Occipital lobe (tissue), 2 donors: ENCODE data around the gene LBX1. TPM values are rescaled to one million over a fixed set of nuclear protein-coding genes. Genes with fewer than 3 reads are reported as not detected.

Source experiments
- DNase-seq: peaks from one replicate; lab custom pipeline; 2025; lab: John Stamatoyannopoulos, UW
- total RNA-seq: library from RNA; depleted of rRNA; stranded (reverse); fragments of >200 nt; gene quantifications from one replicate; pipeline ENCODE4 v1.2.3, GENCODE V29; 2014

Gene LBX1
- total RNA-seq, 1 donor from 2014 or later: not detected

DNA sequence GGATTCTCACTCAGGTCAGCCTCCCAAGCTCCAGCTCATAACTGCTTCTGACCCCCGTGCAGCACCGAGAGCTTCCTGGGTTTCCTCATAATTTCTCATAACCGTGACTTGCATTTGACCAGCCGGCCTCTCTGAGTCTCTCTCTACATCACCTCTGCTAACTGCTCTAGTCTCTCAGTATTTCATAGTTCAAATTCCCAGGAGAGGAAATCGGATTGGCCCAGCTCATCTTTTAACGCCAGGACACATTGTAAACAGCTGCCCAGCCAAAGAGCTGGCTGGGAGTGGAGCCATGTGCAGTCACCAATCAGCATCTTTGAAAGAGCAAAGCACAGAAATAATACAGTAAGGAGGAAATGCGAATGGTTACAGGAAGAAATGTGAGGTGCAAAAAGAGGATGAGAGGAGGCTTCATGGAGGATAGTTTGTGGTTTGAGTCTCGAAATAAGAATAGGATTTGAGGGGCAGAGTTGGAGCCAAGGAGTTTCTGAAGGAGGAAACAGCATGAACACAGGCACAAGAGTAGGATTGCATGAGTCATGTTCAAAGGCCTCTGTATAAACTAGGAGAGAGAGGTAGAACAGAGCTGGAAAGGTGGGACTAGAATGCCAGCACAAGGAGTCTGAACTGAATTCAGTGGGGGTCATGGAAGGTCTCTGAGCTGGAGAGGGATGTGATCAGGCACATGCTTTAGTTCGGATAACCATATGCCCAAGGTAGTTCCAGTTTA is 15.2 kb upstream of the LBX1 start:
- DNase-seq: no peak

DNA sequence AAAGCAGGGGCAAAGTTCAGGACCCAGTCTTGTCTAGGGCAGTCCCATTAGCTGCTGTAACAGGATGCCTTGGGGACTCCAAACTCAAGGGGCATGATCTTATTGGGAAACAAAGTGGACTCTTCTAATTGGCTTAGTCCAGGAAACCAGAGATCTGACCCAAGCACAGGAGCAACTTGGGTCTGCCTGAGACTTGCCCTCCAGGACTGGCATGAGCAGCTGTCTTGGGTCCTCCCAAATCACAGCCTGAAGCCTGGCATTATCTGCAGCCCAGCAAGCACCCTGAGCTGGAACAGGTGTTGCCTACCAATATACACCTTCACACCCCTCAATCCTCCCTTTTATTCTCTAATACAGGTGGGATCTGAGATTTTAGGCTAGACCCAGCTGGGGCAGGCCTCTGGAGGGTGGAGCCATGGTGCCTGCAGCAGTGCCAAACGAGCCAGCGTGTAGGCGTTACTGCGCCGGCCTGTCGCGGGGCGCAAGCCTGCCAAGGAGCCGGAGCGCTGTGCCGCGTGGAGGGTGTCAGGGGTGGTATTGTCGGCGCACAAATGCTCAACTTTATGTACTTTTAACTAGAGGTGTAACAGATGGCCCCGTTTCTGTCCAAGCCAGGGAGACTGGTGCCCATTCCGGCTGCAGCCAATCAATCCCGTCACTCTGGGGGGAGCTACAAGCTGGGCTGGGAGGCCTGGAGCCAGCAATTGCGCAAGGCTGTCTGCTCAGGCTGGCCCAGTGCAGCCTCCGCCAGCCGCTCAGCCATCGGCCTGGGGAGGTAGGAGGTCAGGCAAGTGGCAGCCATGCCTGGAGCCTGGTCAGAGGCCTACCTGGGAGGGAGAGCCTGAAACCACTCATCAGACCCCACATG is 12.8 kb upstream of the LBX1 start:
- DNase-seq: no peak

DNA sequence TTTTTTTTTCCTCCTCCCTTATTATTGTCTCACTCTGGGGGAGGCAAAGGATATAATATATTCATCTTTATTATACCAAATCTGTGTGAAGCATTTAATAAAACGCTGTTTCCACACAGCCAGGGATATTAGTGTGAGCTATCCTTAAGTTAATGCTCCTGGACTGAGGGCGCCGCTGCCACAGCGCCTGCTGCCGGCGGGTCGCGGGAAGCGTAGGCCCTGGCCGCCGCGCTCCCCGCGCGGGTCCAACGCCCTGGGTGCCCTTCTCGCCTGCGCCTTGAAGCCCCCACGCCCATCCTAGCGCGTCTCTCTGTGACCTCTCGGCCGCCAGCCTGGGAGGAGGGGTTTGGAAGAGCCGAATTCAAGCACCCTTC is 9.5 kb upstream of the LBX1 start:
- DNase-seq: no peak

DNA sequence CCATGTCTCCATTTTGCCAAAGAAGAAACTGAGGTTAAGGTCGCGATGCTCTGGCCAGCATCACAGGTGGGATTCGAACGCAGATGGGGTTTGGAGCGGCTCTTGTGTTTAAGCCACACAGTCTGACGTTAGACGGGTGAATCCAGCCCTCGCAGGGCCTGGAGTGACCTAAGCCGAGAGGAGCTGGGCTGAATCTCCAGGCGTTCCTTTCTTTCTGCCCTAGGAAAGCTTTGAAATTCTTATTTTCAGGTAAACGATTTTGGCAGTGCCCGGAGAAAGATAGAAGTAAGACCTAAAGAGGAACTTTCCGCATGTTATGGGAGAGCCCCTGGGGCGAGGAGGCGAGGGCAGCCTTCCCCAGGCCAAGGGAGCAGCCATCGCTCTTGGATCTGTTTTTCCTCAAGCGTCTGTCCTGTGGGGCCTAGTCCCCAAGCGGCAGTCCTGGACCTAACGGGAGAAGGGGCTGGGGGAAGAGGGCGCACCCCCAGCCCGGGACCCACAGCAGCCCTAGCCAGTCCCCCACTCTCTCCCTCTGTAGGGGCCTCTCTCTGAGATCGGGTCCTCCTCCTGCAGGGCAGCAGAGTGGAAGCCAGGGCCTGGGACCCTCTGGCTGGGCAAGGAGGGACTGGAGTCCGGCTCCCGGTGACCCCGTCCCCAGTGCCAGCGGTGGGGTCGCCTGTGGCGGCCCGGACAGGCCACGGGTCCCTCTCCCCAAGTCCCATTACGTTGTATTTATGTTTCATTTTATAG is 8.9 kb upstream of the LBX1 start:
- DNase-seq: no peak

DNA sequence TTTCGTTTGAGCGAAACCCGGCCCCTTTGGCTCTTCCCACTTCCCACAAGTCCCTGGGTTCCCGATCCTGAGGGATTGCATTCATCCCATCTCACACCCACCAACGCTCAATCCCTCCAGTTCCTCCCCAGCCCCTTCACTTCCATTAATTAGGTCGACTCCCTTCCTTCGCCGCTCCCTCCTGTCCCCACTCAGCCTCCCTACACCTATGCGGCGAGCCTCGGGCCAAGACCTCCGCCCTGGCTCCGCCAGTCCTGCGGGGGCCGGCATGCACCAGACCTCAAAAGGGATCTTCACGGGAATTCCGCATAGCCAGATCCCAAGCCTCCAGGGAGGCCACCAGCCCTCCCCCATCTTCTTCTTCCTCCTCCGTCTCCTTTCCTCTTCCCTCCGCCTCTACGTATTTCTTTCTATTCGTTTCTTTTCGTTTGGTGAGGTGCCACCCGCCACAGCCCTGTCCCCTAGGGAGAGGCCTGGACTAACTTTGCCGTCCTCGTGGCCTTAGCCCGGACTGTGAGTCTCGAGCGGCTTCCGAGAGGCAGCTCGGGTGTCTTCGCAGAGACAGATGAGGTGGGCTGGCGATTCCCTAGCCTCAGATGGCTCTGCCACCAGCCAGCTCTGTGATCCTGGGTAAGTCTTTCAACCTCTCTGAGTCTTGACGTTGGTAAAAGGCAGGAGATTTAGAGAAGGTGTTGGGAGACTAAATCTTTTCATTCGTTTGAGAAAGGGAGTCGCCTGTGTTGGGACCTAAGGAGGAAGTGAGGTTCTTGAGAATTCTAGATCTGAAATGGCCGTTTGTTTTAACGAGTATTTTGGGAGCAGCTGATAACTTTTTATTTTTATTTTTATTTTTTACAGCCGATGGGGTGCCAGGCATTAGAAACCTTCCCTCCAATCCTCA is 8.1 kb upstream of the LBX1 start:
- no peak for DNase-seq

DNA sequence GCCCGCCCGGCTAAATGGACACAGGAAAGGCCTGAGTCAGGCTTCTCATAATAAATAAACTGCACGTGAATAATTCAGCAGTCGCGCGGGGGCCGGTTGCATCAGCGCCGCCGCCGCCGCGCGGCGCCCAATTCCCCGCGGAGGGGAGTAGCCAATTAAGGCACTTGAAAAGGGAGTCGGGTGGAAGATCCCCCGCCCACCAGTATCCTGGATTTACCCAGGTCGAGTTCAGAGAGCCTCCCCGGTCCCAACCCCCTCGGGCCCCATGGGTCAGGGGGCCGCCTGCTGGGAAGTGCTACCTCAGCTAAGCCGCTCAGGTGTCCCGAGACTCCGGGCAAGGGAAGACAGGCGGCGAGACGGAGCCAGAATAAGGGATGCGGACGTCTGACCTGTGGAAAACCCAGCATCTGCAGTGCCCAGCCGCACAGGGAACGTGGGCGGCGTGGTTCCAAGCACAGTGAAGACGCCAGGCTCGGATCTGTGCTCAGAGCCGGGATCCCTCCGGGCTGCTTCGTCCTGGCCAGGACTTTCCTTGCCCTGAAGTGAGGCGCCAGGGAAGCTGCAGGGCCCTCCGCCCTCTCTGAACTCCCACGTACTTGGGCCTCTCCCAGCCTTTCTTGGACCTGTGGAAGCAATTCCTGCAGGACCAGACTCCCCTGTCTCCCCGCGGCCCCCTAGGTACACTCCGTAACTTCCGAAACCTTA is 7.3 kb upstream of the LBX1 start:
- no peak for DNase-seq

DNA sequence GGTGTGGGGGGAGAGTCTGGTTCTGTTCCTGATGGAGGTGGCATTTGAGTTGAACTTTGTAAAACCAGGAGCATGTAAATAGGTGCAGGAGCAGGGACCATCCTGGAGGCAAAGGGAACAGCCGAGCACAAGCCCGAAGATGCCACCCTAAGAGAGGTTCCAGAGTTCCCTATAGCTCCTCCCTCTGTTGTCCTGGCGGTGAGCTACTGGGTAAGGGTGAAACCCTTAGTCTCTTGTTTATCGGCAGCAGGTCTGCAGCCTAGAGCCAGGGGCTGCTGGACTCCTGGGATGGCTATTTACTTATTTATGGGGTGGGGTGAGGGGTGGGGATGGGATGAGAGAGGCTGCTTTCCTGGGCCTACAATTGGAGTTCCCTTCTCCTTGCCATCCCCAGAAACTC is 6.5 kb upstream of the LBX1 start:
- DNase-seq: no peak

DNA sequence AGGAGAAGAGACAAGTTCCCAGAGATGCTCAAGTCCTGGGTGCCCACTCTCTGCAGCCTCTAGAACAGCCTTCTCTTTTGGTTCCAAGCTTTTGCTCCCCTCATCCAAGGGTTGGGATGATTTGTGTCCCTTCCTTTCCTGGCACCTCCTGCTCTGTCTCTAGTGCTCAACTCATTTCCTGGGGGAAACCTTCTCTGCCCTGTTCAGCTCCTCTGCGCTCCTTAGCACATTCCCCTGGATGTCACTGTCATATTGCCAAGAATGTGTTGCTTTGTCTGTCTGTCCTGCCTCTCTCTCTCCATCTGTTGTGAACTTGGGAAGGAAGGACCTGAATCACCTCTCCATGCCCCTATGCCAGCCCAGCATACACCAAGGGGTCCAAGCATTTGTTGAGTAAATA is 5.1 kb upstream of the LBX1 start:
- no peak for DNase-seq

DNA sequence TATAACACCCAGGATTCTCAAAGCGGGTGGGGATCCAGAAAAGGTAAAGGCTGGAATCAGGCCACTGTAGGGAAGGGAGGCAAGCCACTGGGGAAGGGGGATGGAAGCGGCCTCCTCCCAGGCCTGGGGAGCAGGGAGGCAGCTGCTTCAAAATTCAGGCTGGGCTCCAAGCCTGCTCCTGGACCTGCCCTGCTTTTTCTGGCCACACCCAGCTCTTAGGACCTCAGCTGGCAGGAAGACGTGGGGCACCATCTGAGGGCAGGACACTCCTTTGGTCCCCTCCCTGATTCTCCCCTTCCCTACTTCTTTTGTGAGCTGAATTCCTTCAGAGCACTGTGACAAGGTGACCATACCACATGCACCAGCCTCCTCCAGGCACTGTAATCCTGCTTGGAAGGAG is 4.6 kb upstream of the LBX1 start:
- DNase-seq: no peak

DNA sequence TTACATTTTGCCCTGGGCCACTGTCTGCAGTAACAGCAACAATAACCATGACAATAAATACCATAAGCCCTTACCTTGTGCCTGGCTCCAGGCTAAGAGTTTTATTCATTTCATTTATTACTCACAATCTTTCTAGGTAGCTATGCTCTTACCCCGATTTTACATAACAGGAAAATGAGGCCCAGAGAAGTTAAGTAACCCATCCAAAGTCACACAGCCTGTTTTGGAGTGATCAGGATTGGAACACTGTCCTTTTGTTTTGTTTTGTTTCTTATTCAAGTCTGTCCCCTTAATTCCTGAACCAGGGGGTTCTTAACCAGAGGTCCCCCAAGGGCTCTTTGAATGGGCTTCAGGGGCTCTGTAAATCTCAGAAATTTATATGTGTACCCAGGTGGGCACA is 4.2 kb upstream of the LBX1 start:
- no peak for DNase-seq

DNA sequence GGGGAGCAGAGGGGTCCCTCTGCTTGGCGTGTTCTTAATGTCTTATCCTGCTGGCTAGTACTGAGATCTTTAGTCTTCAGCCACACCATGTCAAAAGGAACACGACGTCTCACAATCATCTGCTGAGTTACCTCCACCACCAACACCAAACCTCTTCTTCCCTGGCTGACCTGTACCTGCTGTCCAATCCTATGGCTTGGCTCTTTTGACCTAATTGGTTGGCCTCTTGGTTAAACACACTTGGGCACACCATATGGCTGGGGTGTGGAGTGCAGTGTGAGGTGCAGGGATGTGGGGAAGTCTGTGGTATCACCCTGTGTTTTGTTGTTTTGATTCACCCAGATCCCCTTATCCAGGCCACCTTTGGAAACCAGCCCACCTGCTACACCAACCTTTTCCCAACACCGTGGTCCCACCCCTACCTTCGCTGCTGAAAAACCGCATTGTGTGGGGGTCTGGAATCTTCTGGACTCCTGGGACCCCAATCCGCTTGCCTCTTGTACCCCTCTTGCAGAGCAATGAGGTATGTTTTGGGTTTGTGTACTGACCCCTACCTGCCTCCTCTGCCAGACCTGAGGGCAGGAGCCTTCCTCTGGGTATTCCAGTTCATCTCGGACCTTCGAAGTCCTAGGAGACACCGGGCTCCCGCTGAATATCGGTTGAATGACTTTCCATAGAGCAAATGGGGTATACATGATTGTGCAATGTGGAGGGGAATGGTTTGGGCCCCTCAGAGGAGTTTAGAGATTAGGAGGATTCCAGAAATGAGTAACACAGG is 2.8 kb upstream of the LBX1 start:
- no peak for DNase-seq

DNA sequence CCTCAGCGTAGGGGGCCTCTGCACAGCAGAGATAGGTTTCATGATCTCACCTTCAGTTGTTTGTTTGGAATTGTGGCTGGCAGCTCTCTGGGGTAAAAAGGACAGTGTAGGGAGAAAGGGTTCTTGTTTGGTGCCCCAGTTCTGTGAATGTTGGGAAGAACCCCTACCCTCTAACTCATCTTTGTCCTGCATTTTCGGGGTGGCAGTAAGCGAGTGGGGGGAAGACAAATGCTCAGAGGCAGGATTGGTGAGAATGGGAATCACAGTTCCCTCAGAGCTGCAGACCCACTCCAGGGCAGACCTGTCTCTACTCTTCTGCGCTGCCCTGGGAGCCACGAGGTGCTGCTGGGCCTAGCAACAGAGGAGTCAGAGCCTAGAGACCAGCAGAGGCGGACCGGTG is 1.8 kb upstream of the LBX1 start:
- DNase-seq: no peak

DNA sequence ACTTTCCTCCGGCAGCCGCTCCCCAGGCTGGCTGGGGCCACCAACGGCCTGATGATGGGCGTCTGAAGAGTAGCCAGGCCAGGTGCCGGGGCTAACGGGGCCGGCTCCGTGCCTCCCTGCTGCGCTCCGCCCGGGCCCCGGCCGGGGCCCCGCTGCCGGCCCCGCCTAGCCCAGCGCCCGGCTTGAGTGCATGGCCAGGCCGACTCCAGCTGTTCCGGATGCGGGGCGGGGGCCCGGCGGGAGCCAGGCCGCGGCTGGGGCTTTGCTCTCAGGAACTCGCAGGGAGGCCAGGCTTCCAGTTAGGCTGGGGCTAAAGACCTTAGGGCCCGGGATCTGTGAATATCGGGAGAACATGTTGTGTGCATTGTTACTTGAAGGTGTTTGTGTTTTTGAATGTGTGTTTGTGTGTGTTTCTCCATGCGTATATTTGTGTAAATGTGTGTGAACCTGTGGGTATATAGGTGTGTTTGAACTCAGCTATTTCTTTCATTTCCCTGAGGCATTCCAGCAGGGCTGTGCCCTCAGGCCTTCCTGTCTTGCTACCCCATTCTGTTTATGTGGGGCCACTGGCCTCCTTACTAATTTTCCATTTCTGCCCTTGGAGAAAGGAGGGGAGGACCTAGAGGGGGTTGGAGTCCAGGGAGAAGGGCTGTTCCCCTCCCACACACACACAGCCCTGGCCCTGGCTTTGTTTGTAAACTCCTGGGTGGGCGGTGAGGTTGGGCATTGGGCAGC is 1.1 kb upstream of the LBX1 start:
- DNase-seq: no peak

DNA sequence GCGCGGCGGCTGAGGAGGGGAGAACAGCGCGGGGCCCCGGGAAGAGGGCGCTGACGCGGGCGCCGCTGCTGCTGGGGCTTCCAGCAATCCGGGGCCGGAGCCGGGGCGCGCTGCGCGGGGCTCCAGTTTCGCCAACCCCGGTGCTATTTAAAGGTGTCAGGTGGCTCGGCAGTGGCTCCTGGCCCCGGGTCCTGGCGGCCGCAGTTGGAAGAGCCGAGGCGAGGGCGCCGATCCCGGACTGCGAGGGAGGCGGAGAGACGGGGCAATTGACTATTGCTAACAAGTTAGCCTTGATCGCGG is 347 bp downstream of the LBX1 start:
- no peak for DNase-seq

DNA sequence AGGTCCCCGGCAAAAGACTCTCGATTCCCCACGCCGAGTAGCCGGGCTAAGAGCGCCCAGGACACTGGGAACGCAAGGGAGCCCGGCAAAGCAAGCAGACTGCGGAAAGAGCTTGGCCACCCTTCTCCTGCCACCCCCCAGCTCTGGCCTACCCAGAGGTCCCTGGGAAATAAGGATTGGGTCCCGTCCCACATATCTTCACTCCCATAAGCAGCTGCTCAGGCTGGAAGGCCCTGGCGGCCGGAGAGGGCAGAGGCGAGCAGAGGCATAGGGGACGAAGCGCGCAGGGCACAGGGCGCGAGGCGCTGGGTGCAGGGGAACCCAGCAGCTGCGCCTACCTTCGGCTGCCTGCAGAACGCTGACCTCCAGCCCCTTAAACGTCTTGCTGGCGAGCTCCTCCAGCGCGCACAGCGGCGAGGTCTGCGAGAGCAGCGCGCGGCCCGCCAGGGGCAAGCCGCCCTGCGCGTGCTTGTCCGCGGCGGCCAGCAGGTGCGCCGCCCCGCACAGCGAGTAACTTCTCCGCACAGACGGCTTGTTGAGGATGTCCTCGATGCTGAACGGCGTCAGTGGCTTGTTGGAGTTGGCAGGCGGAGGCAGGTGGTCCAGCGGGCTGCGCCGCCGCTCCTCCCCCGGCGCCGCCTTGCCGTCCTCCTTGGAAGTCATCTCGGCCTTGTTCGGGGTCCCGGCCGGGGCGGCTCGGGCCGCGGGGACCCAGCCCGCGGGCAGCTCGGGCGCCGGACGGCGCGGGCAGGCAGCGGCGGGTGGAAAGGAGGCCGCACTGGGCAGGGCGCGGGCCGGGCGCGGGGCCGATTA is 904 bp downstream of the LBX1 start:
- no peak for DNase-seq

DNA sequence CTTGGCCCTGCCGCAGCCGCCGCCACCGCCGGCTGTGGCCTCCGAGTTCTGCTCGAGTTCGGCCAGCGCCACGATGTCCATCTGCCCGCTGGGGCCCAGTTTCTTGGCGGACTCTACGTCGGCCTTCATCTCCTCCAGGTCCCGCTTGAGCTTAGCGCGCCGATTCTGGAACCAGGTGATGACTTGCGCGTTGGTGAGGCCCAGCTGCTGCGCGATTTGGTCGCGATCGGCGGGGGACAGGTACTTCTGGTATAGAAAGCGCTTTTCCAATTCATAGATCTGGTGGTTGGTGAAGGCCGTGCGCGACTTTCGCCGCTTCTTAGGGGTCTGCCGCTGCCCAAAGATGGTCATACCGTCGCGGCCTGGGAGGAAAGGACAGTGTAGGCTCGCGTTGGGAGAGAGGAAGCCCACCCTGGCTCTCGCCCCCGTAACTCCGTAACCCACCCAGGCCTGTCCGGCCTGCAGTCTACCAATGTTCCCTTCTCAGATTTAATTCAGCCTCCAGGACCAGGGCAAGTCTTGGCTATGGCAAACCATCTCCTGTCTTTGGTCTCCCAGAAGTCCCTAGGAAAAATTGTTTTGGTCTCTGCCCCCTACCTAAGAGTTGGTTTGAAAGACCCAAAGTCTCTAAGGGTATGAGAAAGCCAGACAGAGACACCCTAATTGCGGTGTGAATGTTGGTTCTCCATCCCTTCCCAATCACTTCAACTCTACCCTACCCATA is 1.7 kb downstream of the LBX1 start:
- no peak for DNase-seq

DNA sequence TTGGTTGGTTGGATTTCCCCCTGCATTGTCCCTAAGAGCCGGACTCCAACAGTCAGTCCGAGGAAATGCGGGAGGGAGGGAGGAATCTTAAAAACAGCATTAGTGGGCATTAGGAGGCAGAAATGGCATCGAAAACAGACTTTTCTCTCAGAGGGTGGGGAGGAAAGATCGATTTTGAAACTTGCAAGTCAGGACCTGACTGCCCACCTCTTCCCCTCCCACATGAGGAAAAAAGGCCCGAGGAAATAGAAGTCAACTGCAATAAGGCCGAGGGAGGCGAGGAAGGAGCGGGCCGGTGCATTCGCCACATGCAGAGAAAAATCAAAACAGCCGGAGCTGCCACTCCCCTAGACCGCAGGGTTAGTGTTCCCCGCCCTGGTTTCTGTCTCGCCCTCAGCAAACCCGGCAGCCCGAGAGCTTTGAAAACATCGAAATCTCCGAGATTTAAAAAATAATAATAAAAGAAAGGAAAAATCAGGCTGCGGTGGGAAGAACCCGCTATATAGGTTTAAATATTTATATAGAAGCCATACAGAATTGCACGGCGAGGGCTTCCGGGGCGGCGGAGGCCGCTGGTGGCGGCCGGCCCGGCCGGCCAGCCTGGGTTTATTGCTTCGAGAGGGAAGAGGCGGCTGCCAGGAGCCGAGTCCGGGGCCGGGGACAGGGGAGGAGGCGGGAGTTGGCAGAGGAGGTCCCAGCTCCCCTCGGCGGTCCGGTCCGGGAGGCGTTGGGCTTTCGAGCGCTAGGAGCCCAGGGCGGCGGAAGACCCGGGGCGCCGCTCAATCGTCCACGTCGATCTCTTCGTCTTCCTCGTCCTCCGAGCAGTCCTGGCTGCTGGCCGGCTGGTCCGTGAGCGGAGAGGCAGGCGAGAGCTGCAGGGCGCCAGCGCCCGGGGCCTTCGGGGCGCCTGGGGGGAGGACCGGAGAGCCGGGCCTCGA is 2.5 kb downstream of the LBX1 start:
- no peak for DNase-seq
